ENCODE measurements around the gene NOTCH2. TPM values are rescaled to one million over a fixed set of nuclear protein-coding genes. Genes with fewer than 3 reads are reported as not detected.

Gene NOTCH2
- polyA plus RNA-seq, 3 donors, result 47.3 to 108 (median 86.6) TPM

- Mint-ChIP-seq H3K9me3 (peaks cover 6 to 16% (median 11%) of the 10 kb centered on the region in 7 donors), H3K4me1 (peaks cover 11% of the 10 kb centered on the region), H3K27me3 (ENCODE audit: low read depth in 3 of 3) (peaks cover 0 to 7% (median 3%) of the 10 kb centered on the region in 3 donors), H3K4me3 (no peak overlapping the region), H3K36me3 (peaks cover 3 to 4% of the 10 kb centered on the region in 2 donors), H3K27ac (peak overlapping the region in 1 of 7 donors; percentile 43)
- Histone ChIP-seq H3K4me2 (replicated peaks; ENCODE audit: extremely low read depth, low read length, poor library complexity, severe bottlenecking) (no peak overlapping the region), H3K4me1 (ENCODE audit: control insufficient read depth in 1 of 2, insufficient read depth in 2 of 2, low read length in 2 of 2) (peaks cover 0 to 4% of the 10 kb centered on the region in 2 donors), H3K36me3 (replicated peaks in 1 of 2; ENCODE audit: control insufficient read depth in 1 of 2, insufficient read depth in 2 of 2, low read length in 2 of 2) (no peaks in the 10 kb centered on the region), H3K4me3 (replicated peaks in 1 of 3; ENCODE audit: low read depth in 2 of 3, low read length in 3 of 3) (no peak overlapping the region), H3K79me2 (ENCODE audit: insufficient read depth, low read length) (no peaks in the 10 kb centered on the region), H3K9ac (ENCODE audit: insufficient read depth, low read length, poor library complexity, severe bottlenecking) (no peak overlapping the region), H3K27me3 (ENCODE audit: control insufficient read depth in 2 of 2, insufficient read depth in 2 of 2, low read length in 2 of 2) (no peaks in the 10 kb centered on the region), H2AFZ (ENCODE audit: insufficient read depth, low read depth, low read length, poor library complexity, severe bottlenecking) (no peak overlapping the region), H3K27ac (ENCODE audit: low read depth in 1 of 2, low read length in 2 of 2) (no peak overlapping the region), H3K9me3 (replicated peaks in 1 of 2; ENCODE audit: control insufficient read depth in 1 of 2, insufficient read depth in 1 of 2, low read length in 2 of 2) (peaks cover 0 to 9% of the 10 kb centered on the region in 2 donors), H4K20me1 (ENCODE audit: insufficient read depth, low read length) (no peaks in the 10 kb centered on the region)
- no peak for TF ChIP-seq CTCF (IDR thresholded peaks at IDR 0.05)
- 86% methylated on average over 2 of the region's 6 CpGs for WGBS (ENCODE audit: insufficient coverage)
- intact Hi-C loops (cut with micrococcal nuclease), result no loop called here
- no peak for DNase-seq
These were observed 176.1 kb downstream of the NOTCH2 start for GRCh38 chr1:119893238-119893791.

GRCh38 chr1:119891386-119891785 is 178.1 kb downstream of the NOTCH2 start:
- Histone ChIP-seq H3K4me2 (replicated peaks; ENCODE audit: extremely low read depth, low read length, poor library complexity, severe bottlenecking) (no peak overlapping the region), H2AFZ (ENCODE audit: insufficient read depth, low read depth, low read length, poor library complexity, severe bottlenecking) (no peak overlapping the region), H3K27ac (ENCODE audit: low read depth in 1 of 2, low read length in 2 of 2) (no peak overlapping the region), H3K36me3 (replicated peaks in 1 of 2; ENCODE audit: control insufficient read depth in 1 of 2, insufficient read depth in 2 of 2, low read length in 2 of 2) (no peaks in the 10 kb centered on the region), H3K4me3 (replicated peaks in 1 of 3; ENCODE audit: low read depth in 2 of 3, low read length in 3 of 3) (no peak overlapping the region), H3K4me1 (ENCODE audit: control insufficient read depth in 1 of 2, insufficient read depth in 2 of 2, low read length in 2 of 2) (peaks cover 0 to 4% of the 10 kb centered on the region in 2 donors), H3K9ac (ENCODE audit: insufficient read depth, low read length, poor library complexity, severe bottlenecking) (no peak overlapping the region), H3K27me3 (ENCODE audit: control insufficient read depth in 2 of 2, insufficient read depth in 2 of 2, low read length in 2 of 2) (no peaks in the 10 kb centered on the region), H4K20me1 (ENCODE audit: insufficient read depth, low read length) (no peaks in the 10 kb centered on the region), H3K9me3 (replicated peaks in 1 of 2; ENCODE audit: control insufficient read depth in 1 of 2, insufficient read depth in 1 of 2, low read length in 2 of 2) (peaks cover 5 to 16% of the 10 kb centered on the region in 2 donors), H3K79me2 (ENCODE audit: insufficient read depth, low read length) (no peaks in the 10 kb centered on the region)
- no peak for TF ChIP-seq CTCF (IDR thresholded peaks at IDR 0.05)
- Mint-ChIP-seq H3K9me3 (peaks cover 9 to 23% (median 16%) of the 10 kb centered on the region in 7 donors), H3K4me3 (no peak overlapping the region), H3K4me1 (peaks cover 10% of the 10 kb centered on the region), H3K36me3 (peaks cover 4 to 6% of the 10 kb centered on the region in 2 donors), H3K27me3 (ENCODE audit: low read depth in 3 of 3) (peaks cover 0 to 7% (median 2%) of the 10 kb centered on the region in 3 donors), H3K27ac (no peak overlapping the region)
- no peak for DNase-seq
- intact Hi-C loops (cut with micrococcal nuclease), result no loop called here
- no CpG with 5 or more reads among the region's 1 CpG for WGBS (ENCODE audit: insufficient coverage)
